Pancreas (tissue), 10 donors: ENCODE results near the gene BRDT. TPM values are rescaled to one million over a fixed set of nuclear protein-coding genes. Genes with fewer than 3 reads are reported as not detected.

Source experiments
- ATAC-seq, 4 donors: fragments of 200-7000 bp; cut with Tn5 transposase; one replicate each; pipeline versions ENCODE4 v1.8.0 to v1.9.1; 2020; ENCODE audit warnings: mild to moderate bottlenecking in 4 of 4, moderate library complexity in 4 of 4
- DNase-seq, 6 donors: peaks; one replicate each; pipeline ENCODE4 v3.0.0-alpha.2; 2020
- FAIRE-seq: peaks from 2 replicates; lab custom pipeline; 2012; peaks lifted over from hg19 to GRCh38; lab: Jason Lieb, UNC
- H3K27ac ChIP-seq, 4 donors: fragments of 200-600 bp; sonication (generic); 1 replicate in 3 of 4; 2 replicates in 1 of 4; pipeline versions ENCODE4 v1.5.0 to v1.8.0; 2020
- H3K27me3 ChIP-seq, 4 donors: fragments of 200-600 bp; one replicate each; pipeline ENCODE4 v1.8.0; 2021
- H3K36me3 ChIP-seq, 3 donors: fragments of 200-600 bp; sonication (generic) in 1 of 3; one replicate each; pipeline versions ENCODE4 v1.5.0 to v1.8.0; 2020 to 2021
- H3K4me1 ChIP-seq, 3 donors: fragments of 200-600 bp; one replicate each; pipeline ENCODE4 v1.8.0; 2021
- H3K4me3 ChIP-seq, 4 donors: fragments of 200-600 bp; sonication (generic) in 2 of 4; one replicate each; pipeline versions ENCODE4 v1.5.0 to v1.8.0; 2020 to 2021
- H3K9me3 ChIP-seq, 4 donors: fragments of 200-600 bp; one replicate each; pipeline ENCODE4 v1.8.0; 2021
- WGBS, 2 donors: extraction: QIAGEN DNeasy Blood & Tissue Kit; methylation state at CpG; one replicate each; pipeline ENCODE4 v1.1.7; 2013; 5-methylcytosine and 5-hydroxymethylcytosine counted together
- intact Hi-C, 3 donors: fragments of 100-400 bp; cut with DNase I; formaldehyde crosslinking; loops; one replicate each; pipeline versions ENCODE4 v1.11.1 to v1.14.2; 2022
- polyA plus RNA-seq, 2 donors: library from polyadenylated mRNA; stranded (reverse); fragments of 200-250 nt; gene quantifications; one replicate each; pipeline ENCODE4 v1.2.3, GENCODE V29; 2013
- total RNA-seq, 6 donors: library from RNA; stranded (reverse); fragmentation: NEBNext Ultra II Directional in 4 of 6; extraction: Animal tissue kit (Norgen Biotek cat#: 25700) in 4 of 6; gene quantifications; one replicate each; pipeline versions ENCODE4 v1.2.1 to v1.2.4, GENCODE V29; 2021 to 2023
- TF ChIP-seq, protein P1 (sequence below), 4 donors: fragments of 200-600 bp; sonication (generic) in 3 of 4; IDR thresholded peaks; one replicate each; pipeline versions ENCODE4 v1.5.0 to v1.8.0; 2021; ENCODE audit warnings: antibody characterized with exemption in 4 of 4
- donor health status: healthy with polysubstance abuse.
- donor health status: DM: no; HTN: no; CAD: no; lungs with moderate emphysema.
- donor health status: DM: no; HTN: no; CAD: no.
- donor health status: control.
- donor health status: control.
- donor health status: Bipolar disorder and iron deficiency.
- donor health status: DM: yes; HTN: yes; CAD: no.
- donor health status: DM: no; HTN: no; CAD: no.
- donor health status: DM: no; HTN: no; CAD: no.
- donor health status: DM: yes; HTN: yes; CAD: no.

BRDT gene
- total and polyA plus RNA-seq, 8 donors: not detected

DNA sequence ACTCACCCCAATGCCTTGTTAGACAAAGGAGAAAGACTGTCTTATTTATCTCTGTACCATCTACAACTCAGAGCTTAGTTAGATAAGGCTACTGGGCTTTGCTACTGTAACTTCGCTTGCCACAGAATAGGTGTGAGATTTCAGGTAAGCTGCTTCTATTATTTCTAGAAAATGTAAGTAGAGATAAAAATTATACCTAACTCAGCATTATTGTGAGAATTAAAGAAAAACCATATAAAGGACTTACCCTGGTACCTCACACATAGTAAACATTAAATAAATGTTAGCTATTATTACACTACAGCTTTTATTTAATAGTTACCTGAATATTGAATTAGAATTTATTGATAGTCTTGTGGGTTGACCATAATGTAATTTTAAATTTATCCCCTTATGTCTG, 44.1 kb downstream of the BRDT start:
- Histone ChIP-seq H3K4me3 (no peak overlapping the region), H3K9me3 (no peaks in the 10 kb centered on the region), H3K27ac (no peak overlapping the region), H3K4me1 (no peaks in the 10 kb centered on the region), H3K27me3 (no peaks in the 10 kb centered on the region), H3K36me3 (no peaks in the 10 kb centered on the region)
- FAIRE-seq (no peak), DNase-seq (no peak), ATAC-seq (no peak)
- TF ChIP-seq, protein P1, sequence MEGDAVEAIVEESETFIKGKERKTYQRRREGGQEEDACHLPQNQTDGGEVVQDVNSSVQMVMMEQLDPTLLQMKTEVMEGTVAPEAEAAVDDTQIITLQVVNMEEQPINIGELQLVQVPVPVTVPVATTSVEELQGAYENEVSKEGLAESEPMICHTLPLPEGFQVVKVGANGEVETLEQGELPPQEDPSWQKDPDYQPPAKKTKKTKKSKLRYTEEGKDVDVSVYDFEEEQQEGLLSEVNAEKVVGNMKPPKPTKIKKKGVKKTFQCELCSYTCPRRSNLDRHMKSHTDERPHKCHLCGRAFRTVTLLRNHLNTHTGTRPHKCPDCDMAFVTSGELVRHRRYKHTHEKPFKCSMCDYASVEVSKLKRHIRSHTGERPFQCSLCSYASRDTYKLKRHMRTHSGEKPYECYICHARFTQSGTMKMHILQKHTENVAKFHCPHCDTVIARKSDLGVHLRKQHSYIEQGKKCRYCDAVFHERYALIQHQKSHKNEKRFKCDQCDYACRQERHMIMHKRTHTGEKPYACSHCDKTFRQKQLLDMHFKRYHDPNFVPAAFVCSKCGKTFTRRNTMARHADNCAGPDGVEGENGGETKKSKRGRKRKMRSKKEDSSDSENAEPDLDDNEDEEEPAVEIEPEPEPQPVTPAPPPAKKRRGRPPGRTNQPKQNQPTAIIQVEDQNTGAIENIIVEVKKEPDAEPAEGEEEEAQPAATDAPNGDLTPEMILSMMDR (IDR thresholded peaks at IDR 0.05): no peak
- intact Hi-C loops: no loop called here
- 91 to 94% methylated on average over 1 of the region's 1 CpG for WGBS, 2 donors

DNA sequence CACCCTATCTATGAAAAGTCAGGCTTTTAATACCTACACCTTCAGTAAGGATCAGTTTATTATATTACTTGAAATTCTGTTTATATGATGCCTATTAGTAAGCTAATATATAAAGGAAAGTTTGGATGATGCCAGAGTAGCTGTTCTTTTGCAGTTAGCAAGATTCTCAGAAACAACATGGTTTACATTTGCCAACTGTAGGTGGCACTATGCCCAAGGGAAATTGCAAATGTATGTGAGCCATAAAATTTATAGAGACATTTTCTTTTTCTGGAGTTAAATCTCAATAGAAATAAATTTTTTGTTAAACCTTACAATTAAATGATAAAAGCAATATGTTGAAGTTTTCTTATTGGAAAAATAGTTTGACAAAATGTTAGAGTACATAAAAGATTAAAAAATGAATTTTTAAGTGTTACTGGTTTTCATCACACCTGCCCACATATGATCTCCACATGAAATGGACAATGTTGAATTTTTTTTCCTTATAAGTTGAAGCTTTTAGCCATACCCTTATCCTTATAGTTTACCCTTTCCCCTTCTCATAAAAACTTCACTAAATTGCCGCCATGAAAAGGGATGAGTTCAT, 48.5 kb downstream of the BRDT start:
- TF ChIP-seq, protein P1 (IDR thresholded peaks at IDR 0.05): peak in 2 of 4 donors; percentile 22 to 26
- intact Hi-C loops: no loop called here
- DNase-seq: peak in 2 of 6 donors; percentile 5 to 20
- no peaks in the 10 kb centered on the region for H3K36me3 ChIP-seq
- H3K27me3 ChIP-seq: no peaks in the 10 kb centered on the region
- 86 to 87% methylated on average over 1 of the region's 1 CpG for WGBS, 2 donors
- H3K4me1 ChIP-seq: no peaks in the 10 kb centered on the region
- ATAC-seq: peak in 3 of 4 donors; percentile 44 to 48 (median 46)
- H3K9me3 ChIP-seq: no peaks in the 10 kb centered on the region
- H3K27ac ChIP-seq: no peak overlapping the region
- no peak overlapping the region for H3K4me3 ChIP-seq
- FAIRE-seq: peak; percentile 84

DNA sequence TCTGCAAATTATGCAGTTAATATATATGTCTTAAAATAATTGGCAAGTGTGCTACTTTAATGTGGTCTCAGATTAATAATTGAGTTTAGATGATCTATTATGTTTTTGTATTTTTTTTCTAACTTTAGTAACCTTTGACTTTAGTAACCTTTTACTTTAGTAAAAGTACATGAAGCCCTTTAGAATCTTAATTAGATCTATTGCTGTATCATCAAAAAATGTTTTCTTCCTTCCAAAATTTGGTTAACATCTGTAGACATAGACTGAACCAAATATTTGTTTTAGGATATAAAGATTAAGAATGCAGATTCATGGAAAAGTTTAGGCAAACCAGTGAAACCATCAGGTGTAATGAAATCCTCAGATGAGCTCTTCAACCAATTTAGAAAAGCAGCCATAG, 54.9 kb downstream of the BRDT start:
- DNase-seq: no peak
- Histone ChIP-seq H3K9me3 (no peaks in the 10 kb centered on the region), H3K27ac (no peak overlapping the region), H3K27me3 (no peaks in the 10 kb centered on the region), H3K4me1 (no peaks in the 10 kb centered on the region), H3K4me3 (no peak overlapping the region), H3K36me3 (no peaks in the 10 kb centered on the region)
- no peak for FAIRE-seq
- intact Hi-C loops: no loop called here
- TF ChIP-seq, protein P1 (IDR thresholded peaks at IDR 0.05): no peak
- ATAC-seq: no peak

DNA sequence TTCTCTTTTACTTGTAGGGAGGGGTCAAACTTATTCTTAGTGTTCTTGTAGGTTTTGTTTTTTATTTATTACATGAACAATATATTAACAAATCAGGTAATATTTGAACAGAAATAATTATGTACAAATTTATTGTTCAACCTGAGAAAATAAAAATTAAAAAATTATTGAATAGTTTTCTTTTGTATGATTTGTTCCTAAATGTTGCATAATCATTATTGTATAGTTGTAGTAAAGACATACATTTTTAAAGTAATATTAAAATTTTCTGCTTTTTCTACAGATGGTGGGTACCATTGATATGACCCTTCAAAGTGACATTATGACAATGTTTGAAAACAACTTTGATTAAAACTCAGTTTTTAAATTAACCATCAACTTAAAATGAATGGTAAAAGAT, 64.7 kb downstream of the BRDT start:
- ATAC-seq (no peak), FAIRE-seq (peak; percentile 73), DNase-seq (no peak)
- H3K36me3 ChIP-seq: no peaks in the 10 kb centered on the region
- no peak overlapping the region for H3K27ac ChIP-seq
- TF ChIP-seq, protein P1 (IDR thresholded peaks at IDR 0.05): no peak
- H3K4me3 ChIP-seq: no peak overlapping the region
- no peaks in the 10 kb centered on the region for H3K27me3 ChIP-seq
- no peaks in the 10 kb centered on the region for H3K4me1 ChIP-seq
- no peaks in the 10 kb centered on the region for H3K9me3 ChIP-seq
- intact Hi-C loops: no loop called here

DNA sequence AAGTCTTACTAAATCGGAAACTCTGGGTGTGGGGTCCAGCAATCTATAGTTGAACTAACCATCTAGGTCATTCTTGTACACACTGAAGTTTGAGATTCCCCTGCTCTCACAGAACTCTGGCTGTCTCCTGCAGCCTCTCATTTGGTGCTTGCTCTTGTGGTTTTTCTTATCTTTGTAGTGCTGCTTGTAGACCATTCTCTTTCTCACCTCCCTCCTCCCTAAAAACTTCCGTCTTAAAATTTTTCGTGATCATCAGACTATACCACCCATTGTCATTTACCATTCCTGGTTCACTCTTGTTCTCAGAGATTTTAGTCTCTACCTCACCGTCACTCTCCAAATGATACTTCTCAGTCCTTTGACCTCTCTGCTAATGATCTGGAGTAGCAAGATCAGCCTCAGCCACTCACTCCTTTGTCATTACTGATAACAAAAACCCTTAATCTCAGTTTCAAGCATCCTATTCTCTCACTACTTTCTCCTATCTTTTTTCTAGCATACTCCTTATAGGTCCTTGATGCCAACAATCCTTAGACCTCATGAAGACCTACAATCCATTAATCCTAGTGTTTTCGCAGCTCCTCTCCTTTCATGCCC, 67.6 kb downstream of the BRDT start:
- H3K9me3 ChIP-seq: no peaks in the 10 kb centered on the region
- intact Hi-C loops: no loop called here
- DNase-seq: no peak
- TF ChIP-seq, protein P1 (IDR thresholded peaks at IDR 0.05): no peak
- no peak overlapping the region for H3K4me3 ChIP-seq
- H3K4me1 ChIP-seq: no peaks in the 10 kb centered on the region
- no peaks in the 10 kb centered on the region for H3K27me3 ChIP-seq
- FAIRE-seq: no peak
- ATAC-seq: no peak
- 69 to 74% methylated on average over 5 of the region's 5 CpGs for WGBS, 2 donors
- no peaks in the 10 kb centered on the region for H3K36me3 ChIP-seq
- no peak overlapping the region for H3K27ac ChIP-seq
